Measurements from ENCODE around the gene SLC12A7. TPM values are rescaled to one million over a fixed set of nuclear protein-coding genes. Genes with fewer than 3 reads are reported as not detected.

Gene SLC12A7
- total RNA-seq, 1 experiment from 2014 or later = 30.8 TPM

- DNase-seq = no peak
These were observed 24.4 kb downstream of the SLC12A7 start for GRCh38 chr5:1087428-1087827.

More at GRCh38 chr5:1087428-1087827, 24.4 kb downstream of the SLC12A7 start:
- Histone ChIP-seq H2BK15ac (ENCODE audit: low read depth, low read length) (no peak overlapping the region), H2AK5ac (ENCODE audit: insufficient read length, low read length) (no peak overlapping the region), H3K23me2 (ENCODE audit: insufficient read length, low read depth, low read length, poor library complexity, severe bottlenecking) (no peaks in the 10 kb centered on the region), H4K20me1 (ENCODE audit: control insufficient read depth, insufficient read depth, insufficient read length) (no peaks in the 10 kb centered on the region), H3K56ac (ENCODE audit: insufficient read length, low read depth, low read length) (no peak overlapping the region), H2BK20ac (ENCODE audit: low read depth, low read length, poor library complexity, severe bottlenecking) (no peak overlapping the region), H3K14ac (ENCODE audit: insufficient read depth, low read length) (no peak overlapping the region), H2BK12ac (ENCODE audit: insufficient read length, low read depth, low read length) (no peak overlapping the region), H3K18ac (ENCODE audit: insufficient read length, low read depth, low read length) (no peak overlapping the region), H3K9me3 (ENCODE audit: control insufficient read depth, low read depth, low read length) (no peaks in the 10 kb centered on the region), H3K79me2 (ENCODE audit: insufficient read depth, low read length) (no peaks in the 10 kb centered on the region), H3K4me1 (ENCODE audit: insufficient read depth, low read length) (no peaks in the 10 kb centered on the region), H3K27ac (ENCODE audit: insufficient read length, low read depth, low read length) (no peak overlapping the region), H2AFZ (ENCODE audit: low read length) (no peak overlapping the region), H2BK5ac (ENCODE audit: insufficient read length, low read length) (no peak overlapping the region), H3K27me3 (ENCODE audit: insufficient read depth, low read length) (no peaks in the 10 kb centered on the region), H3T11ph (ENCODE audit: low read length) (no peak overlapping the region), H3K23ac (ENCODE audit: insufficient read length, low read depth, low read length) (no peak overlapping the region), H3K9ac (ENCODE audit: extremely low read depth, insufficient read length, low read length) (no peak overlapping the region), H4K8ac (replicated peaks; ENCODE audit: insufficient read length, low read depth, low read length) (no peak overlapping the region), H4K5ac (ENCODE audit: insufficient read length, low read depth, low read length) (no peak overlapping the region), H2BK120ac (ENCODE audit: low read depth, low read length, poor library complexity, severe bottlenecking) (no peak overlapping the region), H3K4ac (ENCODE audit: low read depth, low read length) (no peak overlapping the region), H4K91ac (ENCODE audit: insufficient read length, low read depth, low read length) (no peak overlapping the region), H3K4me2 (ENCODE audit: insufficient read depth, insufficient read length, low read length) (no peak overlapping the region), H3K79me1 (ENCODE audit: insufficient read depth, low read depth, low read length, poor library complexity, severe bottlenecking) (no peaks in the 10 kb centered on the region)
- no peak for TF ChIP-seq CTCF (conservative IDR thresholded peaks at IDR 0.05)
- Mint-ChIP-seq H3K9me3 (no peaks in the 10 kb centered on the region), H3K4me1 (no peaks in the 10 kb centered on the region), H3K36me3 (ENCODE audit: insufficient read depth in 1 of 3, low read depth in 3 of 3) (peaks cover 7 to 50% (median 22%) of the 10 kb centered on the region in 3 experiments; a peak in 6 of 7 replicates), H3K4me3 (no peak overlapping the region), H3K27ac (peak overlapping the region in 1 of 3 experiments; percentile 49; a peak in 1 of 7 replicates), H3K27me3 (ENCODE audit: low read depth) (no peaks in the 10 kb centered on the region)
- WGBS (ENCODE audit: extremely low coverage, insufficient read length, low lambda C conversion rate) = no CpG with 5 or more reads among the region's 25 CpGs

Data from H9 (cell line).